Endothelial cell (in vitro differentiated cells): ENCODE results near the gene MCU. TPM values are rescaled to one million over a fixed set of nuclear protein-coding genes. Genes with fewer than 3 reads are reported as not detected.
"Not testable (repeated sequence)": the region's sequence is repeated elsewhere in the genome, so short reads cannot be mapped to it uniquely, and the experiment has no call there.

Source experiments
- DNase-seq: peaks from one replicate; pipeline ENCODE4 v3.0.0; 2021; ENCODE audit warnings: low spot score
- H3K27ac Mint-ChIP-seq: one replicate; pipeline ENCODE4 v1.8.0; 2021; ENCODE audit warnings: mixed read lengths, inconsistent platforms; ENCODE audit not compliant: unreplicated experiment
- H3K27me3 Mint-ChIP-seq: one replicate; pipeline ENCODE4 v1.8.0; 2021; ENCODE audit warnings: mild to moderate bottlenecking, moderate library complexity, mixed read lengths, inconsistent platforms; ENCODE audit not compliant: unreplicated experiment
- H3K36me3 Mint-ChIP-seq: one replicate; pipeline ENCODE4 v1.8.0; 2021; ENCODE audit warnings: mild to moderate bottlenecking, low read depth, mixed read lengths, inconsistent platforms; ENCODE audit not compliant: unreplicated experiment
- H3K4me1 Mint-ChIP-seq: one replicate; pipeline ENCODE4 v1.8.0; 2021; ENCODE audit warnings: mild to moderate bottlenecking, mixed read lengths, inconsistent platforms; ENCODE audit not compliant: unreplicated experiment
- H3K4me3 Mint-ChIP-seq: one replicate; pipeline ENCODE4 v1.8.0; 2021; ENCODE audit warnings: mild to moderate bottlenecking, mixed read lengths, inconsistent platforms; ENCODE audit not compliant: unreplicated experiment
- H3K9me3 Mint-ChIP-seq: one replicate; pipeline ENCODE4 v1.8.0; 2021; ENCODE audit warnings: mixed read lengths, inconsistent platforms; ENCODE audit not compliant: unreplicated experiment
- CTCF ChIP-seq: fragments of 200-600 bp; sonication (generic); IDR thresholded peaks from one replicate; pipeline ENCODE4 v1.5.0; 2021; ENCODE audit warnings: antibody characterized with exemption; ENCODE audit not compliant: unreplicated experiment
- total RNA-seq: library from RNA; stranded (reverse); fragmentation: NEBNext Ultra II Directional; extraction: Animal tissue kit (Norgen Biotek cat#: 25700); gene quantifications from one replicate; pipeline ENCODE4 v1.2.1, GENCODE V29; 2021; ENCODE audit not compliant: unreplicated experiment

The MCU gene
- total RNA-seq, 1 donor from 2014 or later, result 39.6 TPM

DNA sequence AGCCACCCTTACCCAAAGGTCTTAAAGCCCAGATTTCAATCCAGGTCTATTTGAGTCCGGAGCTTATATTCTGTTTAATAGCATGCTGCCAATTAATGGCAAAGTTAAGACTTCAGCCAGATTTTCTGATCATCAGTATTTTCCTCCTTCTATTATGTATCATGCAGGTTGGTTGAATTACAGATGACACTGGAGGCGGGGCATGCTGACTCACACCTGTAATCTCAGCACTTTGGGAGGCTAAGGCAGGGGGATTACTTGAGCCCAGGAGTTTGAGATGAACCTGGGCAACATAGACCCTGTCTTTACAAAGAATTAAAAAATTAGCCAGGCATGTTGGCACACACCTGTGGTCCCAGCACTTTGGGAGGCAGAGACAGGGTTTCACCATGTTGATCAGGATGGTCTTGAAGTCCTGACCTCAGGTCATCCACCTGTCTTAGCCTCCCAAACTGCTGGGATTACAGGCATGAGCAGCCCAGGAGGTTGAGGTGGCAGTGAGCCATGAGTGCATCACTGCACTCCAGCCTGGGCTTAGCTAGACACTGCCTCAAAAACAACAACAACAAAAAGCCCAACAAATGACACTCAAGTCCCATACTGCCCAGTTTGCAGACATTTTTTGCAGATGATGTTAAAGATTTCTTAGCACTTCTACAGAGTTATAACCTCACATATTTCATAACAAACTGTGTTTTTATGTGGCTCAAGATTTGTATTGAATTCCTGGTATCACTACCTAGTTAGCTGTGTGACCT, 62.5 kb downstream of the MCU start:
- no peak for TF ChIP-seq CTCF
- H3K4me3 Mint-ChIP-seq, result no peak overlapping the region
- no peaks in the 10 kb centered on the region for H3K36me3 Mint-ChIP-seq
- H3K4me1 Mint-ChIP-seq, result peaks cover 21% of the 10 kb centered on the region
- H3K27ac Mint-ChIP-seq, result no peak overlapping the region
- H3K27me3 Mint-ChIP-seq, result no peaks in the 10 kb centered on the region
- no peaks in the 10 kb centered on the region for H3K9me3 Mint-ChIP-seq
- no peak for DNase-seq

DNA sequence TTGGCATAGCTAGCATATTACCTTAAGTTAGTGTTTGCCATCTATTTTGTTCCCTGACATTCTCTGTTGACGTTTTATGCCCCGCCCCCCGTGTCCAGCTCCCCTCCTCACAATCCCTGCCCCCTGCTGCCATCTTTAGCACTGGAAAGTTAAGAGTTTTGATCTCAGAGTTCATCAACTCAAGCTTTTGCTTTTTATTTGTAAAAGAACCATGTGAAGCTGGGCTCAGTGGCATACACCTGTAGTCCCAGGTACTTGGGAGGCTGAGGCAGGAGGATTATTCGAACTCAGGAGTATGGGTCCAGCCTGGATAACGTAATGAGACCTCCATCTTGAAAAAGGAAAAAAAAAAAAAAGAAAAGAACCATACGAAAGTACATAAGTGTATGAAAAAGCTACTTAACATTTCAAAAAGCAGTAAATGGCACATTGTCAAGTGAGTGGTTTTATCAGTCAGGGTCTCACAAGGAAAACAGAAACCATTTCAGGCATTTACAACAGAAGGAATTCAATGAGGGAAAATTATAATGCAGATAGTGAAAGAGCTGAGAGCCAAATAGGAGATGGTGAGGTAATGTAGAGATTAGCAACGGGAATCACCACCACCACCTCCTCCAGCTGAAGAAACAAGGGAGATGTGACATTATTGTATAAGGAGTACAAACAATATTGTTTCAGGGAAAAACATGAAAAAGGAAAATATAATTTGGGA, 64.9 kb downstream of the MCU start:
- DNase-seq, result no peak
- H3K4me3 Mint-ChIP-seq, result no peak overlapping the region
- H3K4me1 Mint-ChIP-seq, result peaks cover 21% of the 10 kb centered on the region
- no peaks in the 10 kb centered on the region for H3K9me3 Mint-ChIP-seq
- H3K27ac Mint-ChIP-seq, result no peak overlapping the region
- no peaks in the 10 kb centered on the region for H3K27me3 Mint-ChIP-seq
- no peaks in the 10 kb centered on the region for H3K36me3 Mint-ChIP-seq
- TF ChIP-seq CTCF, result no peak

DNA sequence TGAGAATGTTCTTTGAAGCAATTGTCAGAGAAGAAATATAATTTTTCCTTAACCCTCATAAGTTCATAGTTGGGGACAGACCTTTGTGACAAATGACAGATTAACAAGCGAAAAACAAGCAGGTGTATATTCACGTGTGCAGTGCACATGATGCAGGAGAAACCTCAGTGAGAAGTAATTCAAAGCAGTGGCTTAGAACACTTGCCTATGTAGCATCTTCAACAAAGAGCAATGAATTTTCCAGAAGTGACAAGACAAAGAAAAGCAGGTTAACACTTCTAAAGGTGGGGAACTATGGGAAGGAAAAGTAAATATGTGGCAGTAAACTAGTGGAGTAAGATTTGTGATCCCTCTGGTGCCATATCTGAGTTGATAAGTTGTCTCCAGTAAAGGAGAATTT, 65.8 kb downstream of the MCU start:
- Mint-ChIP-seq H3K27ac (no peak overlapping the region), H3K27me3 (no peaks in the 10 kb centered on the region), H3K4me3 (no peak overlapping the region), H3K9me3 (no peaks in the 10 kb centered on the region), H3K4me1 (peaks cover 17% of the 10 kb centered on the region), H3K36me3 (no peaks in the 10 kb centered on the region)
- TF ChIP-seq CTCF, result no peak
- DNase-seq, result no peak

- not testable (repeated sequence) for H3K4me1 Mint-ChIP-seq, H3K9me3 Mint-ChIP-seq, H3K4me3 Mint-ChIP-seq, DNase-seq, H3K27me3 Mint-ChIP-seq, H3K36me3 Mint-ChIP-seq
- peak overlapping the region; percentile 81 for H3K27ac Mint-ChIP-seq
Observed at GRCh38 chr10:72758930-72759329, 67.0 kb downstream of the MCU start.

DNA sequence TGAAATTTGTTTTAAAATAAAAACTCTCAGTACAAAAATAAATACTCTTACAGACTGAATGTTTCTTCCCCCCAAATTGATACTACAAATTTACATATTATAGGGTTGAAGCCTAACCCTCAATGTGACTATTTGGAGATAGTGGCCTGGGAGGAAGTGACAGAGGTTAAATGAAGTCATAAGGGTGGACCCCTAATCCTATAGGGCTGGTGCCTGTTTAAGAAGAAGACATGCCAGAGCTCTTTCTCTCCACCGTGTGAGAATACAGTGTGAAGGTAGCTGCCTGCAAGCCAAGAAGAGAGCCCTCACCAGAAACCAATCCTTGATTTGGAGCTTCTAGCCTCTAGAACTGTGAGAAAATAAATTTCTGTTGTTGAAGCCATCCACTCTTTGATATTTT, 67.6 kb downstream of the MCU start:
- Mint-ChIP-seq H3K27ac (no peak overlapping the region), H3K9me3 (no peaks in the 10 kb centered on the region), H3K36me3 (no peaks in the 10 kb centered on the region), H3K4me3 (no peak overlapping the region), H3K4me1 (peaks cover 8% of the 10 kb centered on the region), H3K27me3 (no peaks in the 10 kb centered on the region)
- no peak for DNase-seq
- TF ChIP-seq CTCF, result no peak
